Peyer's patch (tissue), 4 donors: ENCODE results near the gene IQSEC3.

Experiments
- POLR2A ChIP-seq, 2 donors: fragments of 450-650 bp; IDR thresholded peaks; one replicate each; pipeline ENCODE4 v1.5.1; 2017; ENCODE audit warnings: antibody characterized with exemption in 2 of 2, mild to moderate bottlenecking in 2 of 2, moderate library complexity in 2 of 2
- TF ChIP-seq, protein P1 (sequence below), 6 experiments: fragments of 450-650 bp in 4 of 6; fragments of 200-600 bp in 2 of 6; sonication (generic) in 1 of 6; IDR thresholded peaks; one replicate each; pipeline ENCODE4 v1.5.1; 2017 to 2019; ENCODE audit warnings: antibody characterized with exemption in 6 of 6, mild to moderate bottlenecking in 3 of 6, moderate library complexity in 1 of 6

DNA sequence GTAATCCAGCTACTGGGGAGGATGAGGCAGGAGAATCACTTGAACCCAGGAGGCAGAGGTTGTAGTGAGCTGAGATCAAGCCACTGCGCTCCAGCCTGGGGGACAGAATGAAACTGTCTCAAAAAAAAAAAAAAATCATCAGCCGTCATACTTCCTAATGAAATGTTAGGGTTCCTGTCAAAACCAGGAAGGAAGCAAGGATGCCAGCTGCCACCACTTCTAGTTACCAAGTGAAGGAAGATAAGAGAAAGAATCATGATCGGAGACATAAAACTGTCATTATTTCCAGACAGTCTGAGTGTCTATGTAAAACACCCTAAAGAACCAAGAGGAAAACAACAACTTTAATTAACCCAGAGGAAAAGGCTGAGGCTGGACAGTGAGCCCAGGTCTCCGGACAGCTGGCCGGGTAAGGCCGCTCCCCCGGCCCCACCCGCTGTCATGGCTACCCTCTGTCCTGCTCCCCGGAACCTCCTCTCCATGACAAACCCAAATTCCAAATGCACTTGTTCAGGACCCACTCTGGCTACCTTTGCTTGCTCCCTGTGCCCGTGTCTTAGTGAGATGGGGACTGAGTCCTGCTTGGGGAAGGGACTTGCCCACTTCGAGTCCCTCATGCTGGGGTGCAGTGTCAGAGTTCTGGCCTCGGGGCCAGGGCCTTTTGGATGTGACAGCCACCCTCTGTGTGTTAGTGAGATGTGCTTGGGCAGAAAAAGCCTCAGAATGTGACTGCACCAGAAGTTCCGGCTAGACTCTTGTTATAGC is 118.4 kb downstream of the IQSEC3 start:
- TF ChIP-seq, protein P1, sequence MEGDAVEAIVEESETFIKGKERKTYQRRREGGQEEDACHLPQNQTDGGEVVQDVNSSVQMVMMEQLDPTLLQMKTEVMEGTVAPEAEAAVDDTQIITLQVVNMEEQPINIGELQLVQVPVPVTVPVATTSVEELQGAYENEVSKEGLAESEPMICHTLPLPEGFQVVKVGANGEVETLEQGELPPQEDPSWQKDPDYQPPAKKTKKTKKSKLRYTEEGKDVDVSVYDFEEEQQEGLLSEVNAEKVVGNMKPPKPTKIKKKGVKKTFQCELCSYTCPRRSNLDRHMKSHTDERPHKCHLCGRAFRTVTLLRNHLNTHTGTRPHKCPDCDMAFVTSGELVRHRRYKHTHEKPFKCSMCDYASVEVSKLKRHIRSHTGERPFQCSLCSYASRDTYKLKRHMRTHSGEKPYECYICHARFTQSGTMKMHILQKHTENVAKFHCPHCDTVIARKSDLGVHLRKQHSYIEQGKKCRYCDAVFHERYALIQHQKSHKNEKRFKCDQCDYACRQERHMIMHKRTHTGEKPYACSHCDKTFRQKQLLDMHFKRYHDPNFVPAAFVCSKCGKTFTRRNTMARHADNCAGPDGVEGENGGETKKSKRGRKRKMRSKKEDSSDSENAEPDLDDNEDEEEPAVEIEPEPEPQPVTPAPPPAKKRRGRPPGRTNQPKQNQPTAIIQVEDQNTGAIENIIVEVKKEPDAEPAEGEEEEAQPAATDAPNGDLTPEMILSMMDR (IDR thresholded peaks at IDR 0.05), result no peak
- TF ChIP-seq POLR2A (IDR thresholded peaks at IDR 0.05), result no peak
